Neural crest cell (in vitro differentiated cells): ENCODE data around the gene GLIS1. TPM values are rescaled to one million over a fixed set of nuclear protein-coding genes. Genes with fewer than 3 reads are reported as not detected.

Experiments
- DNase-seq: peaks from one replicate; pipeline ENCODE4 v3.0.0; 2021; ENCODE audit warnings: low read depth, mixed read lengths, low spot score
- H3K27ac Mint-ChIP-seq: one replicate; pipeline ENCODE4 v1.8.0; 2021; ENCODE audit warnings: mild to moderate bottlenecking, mixed read lengths; ENCODE audit not compliant: unreplicated experiment
- H3K27me3 Mint-ChIP-seq: 2 replicates; pipeline ENCODE4 v1.8.0; 2021; ENCODE audit warnings: low read depth, mild to moderate bottlenecking, mixed read lengths
- H3K36me3 Mint-ChIP-seq: 2 replicates; pipeline ENCODE4 v1.8.0; 2021; ENCODE audit warnings: low read depth, mild to moderate bottlenecking, mixed read lengths
- H3K4me1 Mint-ChIP-seq: 2 replicates; pipeline ENCODE4 v1.8.0; 2021; ENCODE audit warnings: mixed read lengths
- H3K4me3 Mint-ChIP-seq: one replicate; pipeline ENCODE4 v1.8.0; 2021; ENCODE audit warnings: mild to moderate bottlenecking, mixed read lengths
- H3K9me3 Mint-ChIP-seq: 2 replicates; pipeline ENCODE4 v1.8.0; 2021; ENCODE audit warnings: mixed read lengths
- total RNA-seq: library from RNA; stranded (reverse); gene quantifications from 2 replicates; pipeline ENCODE4 v1.2.1, GENCODE V29; 2021
- TF ChIP-seq, protein P1 (sequence below): fragments of 200-600 bp; sonication (generic); conservative IDR thresholded peaks from 2 replicates; pipeline ENCODE4 v1.5.0; 2021; ENCODE audit warnings: antibody characterized with exemption, mild to moderate bottlenecking

The GLIS1 gene
- total RNA-seq, 1 donor from 2014 or later: not detected

DNA sequence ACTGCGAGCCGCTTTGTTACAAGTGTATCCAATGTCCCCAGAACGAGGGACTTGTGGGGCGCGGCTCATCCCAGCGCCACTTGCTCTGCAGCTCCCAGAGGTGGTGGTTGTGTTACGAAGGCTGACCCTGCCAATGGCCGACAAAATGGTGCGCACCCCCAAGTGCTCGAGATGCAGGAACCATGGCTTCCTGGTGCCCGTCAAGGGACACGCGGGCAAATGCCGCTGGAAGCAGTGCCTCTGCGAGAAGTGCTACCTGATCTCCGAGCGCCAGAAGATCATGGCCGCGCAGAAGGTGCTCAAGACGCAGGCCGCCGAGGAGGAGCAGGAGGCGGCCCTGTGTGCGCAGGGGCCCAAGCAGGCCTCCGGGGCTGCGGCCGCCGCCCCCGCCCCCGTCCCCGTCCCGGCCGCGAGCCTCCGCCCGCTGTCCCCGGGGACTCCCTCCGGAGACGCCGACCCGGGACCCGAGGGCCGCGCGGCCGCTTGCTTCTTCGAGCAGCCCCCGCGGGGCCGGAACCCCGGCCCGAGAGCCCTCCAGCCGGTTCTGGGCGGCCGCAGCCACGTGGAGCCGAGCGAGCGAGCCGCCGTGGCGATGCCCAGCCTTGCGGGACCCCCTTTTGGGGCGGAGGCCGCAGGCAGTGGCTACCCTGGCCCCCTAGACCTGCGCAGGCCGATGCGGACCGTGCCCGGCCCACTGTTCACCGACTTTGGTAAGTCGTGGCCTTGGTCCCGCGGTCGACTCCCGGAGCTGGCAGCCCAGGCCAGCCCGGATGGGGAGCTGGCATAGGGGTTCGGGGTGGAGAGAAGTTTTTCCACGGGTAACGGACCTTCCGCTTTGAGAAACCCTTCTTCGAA is 279.4 kb downstream of the GLIS1 start, which contains the start of gene DMRTB1:
Gene DMRTB1, plus strand, starts transcription at position 79 of the 855 bp plus-strand sequence. Its CDS starts 55 bp downstream, at position 134.
- Mint-ChIP-seq H3K27me3 (no peaks in the 10 kb centered on the region), H3K36me3 (no peaks in the 10 kb centered on the region), H3K4me1 (no peaks in the 10 kb centered on the region), H3K27ac (no peak within 1 kb of the TSS), H3K4me3 (no peak within 1 kb of the TSS), H3K9me3 (no peaks in the 10 kb centered on the region)
- no peak for DNase-seq
- TF ChIP-seq, protein P1, sequence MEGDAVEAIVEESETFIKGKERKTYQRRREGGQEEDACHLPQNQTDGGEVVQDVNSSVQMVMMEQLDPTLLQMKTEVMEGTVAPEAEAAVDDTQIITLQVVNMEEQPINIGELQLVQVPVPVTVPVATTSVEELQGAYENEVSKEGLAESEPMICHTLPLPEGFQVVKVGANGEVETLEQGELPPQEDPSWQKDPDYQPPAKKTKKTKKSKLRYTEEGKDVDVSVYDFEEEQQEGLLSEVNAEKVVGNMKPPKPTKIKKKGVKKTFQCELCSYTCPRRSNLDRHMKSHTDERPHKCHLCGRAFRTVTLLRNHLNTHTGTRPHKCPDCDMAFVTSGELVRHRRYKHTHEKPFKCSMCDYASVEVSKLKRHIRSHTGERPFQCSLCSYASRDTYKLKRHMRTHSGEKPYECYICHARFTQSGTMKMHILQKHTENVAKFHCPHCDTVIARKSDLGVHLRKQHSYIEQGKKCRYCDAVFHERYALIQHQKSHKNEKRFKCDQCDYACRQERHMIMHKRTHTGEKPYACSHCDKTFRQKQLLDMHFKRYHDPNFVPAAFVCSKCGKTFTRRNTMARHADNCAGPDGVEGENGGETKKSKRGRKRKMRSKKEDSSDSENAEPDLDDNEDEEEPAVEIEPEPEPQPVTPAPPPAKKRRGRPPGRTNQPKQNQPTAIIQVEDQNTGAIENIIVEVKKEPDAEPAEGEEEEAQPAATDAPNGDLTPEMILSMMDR: no peak

DNA sequence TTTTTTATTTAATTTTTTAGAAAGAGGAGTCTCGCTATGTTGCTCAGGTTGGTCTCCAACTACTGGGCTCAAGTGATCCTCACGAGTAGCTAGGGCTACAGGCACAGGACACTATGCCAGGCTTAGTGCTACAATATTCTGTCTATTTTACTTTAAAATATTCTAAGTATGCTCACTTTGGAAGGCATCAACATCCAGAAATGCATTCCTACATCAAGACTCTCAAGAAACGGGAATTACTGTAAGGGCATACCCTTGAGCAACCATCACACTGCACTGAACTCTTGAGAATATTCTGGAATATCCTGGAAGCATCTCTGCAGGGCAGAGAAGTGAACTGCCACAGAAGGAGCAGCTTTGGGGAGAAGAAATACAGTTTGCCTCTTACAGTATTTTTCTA is 280.3 kb downstream of the GLIS1 start:
- Mint-ChIP-seq H3K9me3 (no peaks in the 10 kb centered on the region), H3K4me1 (no peaks in the 10 kb centered on the region), H3K27me3 (no peaks in the 10 kb centered on the region), H3K4me3 (no peak overlapping the region), H3K36me3 (no peaks in the 10 kb centered on the region), H3K27ac (no peak overlapping the region)
- no peak for DNase-seq
- TF ChIP-seq, protein P1: no peak

Other genes with a start within 250 kb of the GLIS1 start
- 45.6 and 47.3 TPM in 2 replicates for gene NDC1, start 99.1 kb upstream of the GLIS1 start, total RNA-seq
- 22.2 and 25.7 TPM in 2 replicates for gene YIPF1, start 150.6 kb upstream of the GLIS1 start, total RNA-seq
- not detected in 2 replicates for gene DIO1, start 155.0 kb upstream of the GLIS1 start, total RNA-seq
- gene IFT25, start 206.5 kb upstream of the GLIS1 start, total RNA-seq: 41.0 and 41.1 TPM in 2 replicates
- 45.4 and 45.8 TPM in 2 replicates for gene LRRC42, start 207.2 kb upstream of the GLIS1 start, total RNA-seq